HUES64 (cell line): Measurements from ENCODE around the gene MEIS1.

ENCODE experiments used
- H3K27ac ChIP-seq: 2 replicates; pipeline ENCODE4 v1.7.0; 2013; ENCODE audit warnings: low read depth, low read length, inconsistent platforms
- H3K27me3 ChIP-seq: 2 replicates; pipeline ENCODE4 v1.6.1; 2013; ENCODE audit warnings: mild to moderate bottlenecking, low read length; ENCODE audit not compliant: insufficient read depth
- H3K36me3 ChIP-seq: 2 replicates; pipeline ENCODE4 v1.6.1; 2013; ENCODE audit warnings: mild to moderate bottlenecking, low read length; ENCODE audit not compliant: insufficient read depth
- H3K4me1 ChIP-seq: 2 replicates; pipeline ENCODE4 v1.6.1; 2013; ENCODE audit warnings: mild to moderate bottlenecking, low read length, moderate library complexity; ENCODE audit not compliant: insufficient read depth
- H3K4me3 ChIP-seq: 2 replicates; pipeline ENCODE4 v1.5.1; 2013; ENCODE audit warnings: mild to moderate bottlenecking, low read length, moderate library complexity
- H3K9ac ChIP-seq: 2 replicates; pipeline ENCODE4 v1.6.1; 2013; ENCODE audit warnings: mild to moderate bottlenecking, low read depth, low read length
- H3K9me3 ChIP-seq: 2 replicates; pipeline ENCODE4 v1.6.1; 2013; ENCODE audit warnings: low read depth, low read length; ENCODE audit not compliant: insufficient read depth
- WGBS: fragments of 150-250, 120-280 bp; methylation state at CpG from one replicate; pipeline ENCODE4 v1.1.7; 2013; ENCODE audit warnings: missing lambda C conversion rate; 5-methylcytosine and 5-hydroxymethylcytosine counted together

Gene MEIS1

DNA sequence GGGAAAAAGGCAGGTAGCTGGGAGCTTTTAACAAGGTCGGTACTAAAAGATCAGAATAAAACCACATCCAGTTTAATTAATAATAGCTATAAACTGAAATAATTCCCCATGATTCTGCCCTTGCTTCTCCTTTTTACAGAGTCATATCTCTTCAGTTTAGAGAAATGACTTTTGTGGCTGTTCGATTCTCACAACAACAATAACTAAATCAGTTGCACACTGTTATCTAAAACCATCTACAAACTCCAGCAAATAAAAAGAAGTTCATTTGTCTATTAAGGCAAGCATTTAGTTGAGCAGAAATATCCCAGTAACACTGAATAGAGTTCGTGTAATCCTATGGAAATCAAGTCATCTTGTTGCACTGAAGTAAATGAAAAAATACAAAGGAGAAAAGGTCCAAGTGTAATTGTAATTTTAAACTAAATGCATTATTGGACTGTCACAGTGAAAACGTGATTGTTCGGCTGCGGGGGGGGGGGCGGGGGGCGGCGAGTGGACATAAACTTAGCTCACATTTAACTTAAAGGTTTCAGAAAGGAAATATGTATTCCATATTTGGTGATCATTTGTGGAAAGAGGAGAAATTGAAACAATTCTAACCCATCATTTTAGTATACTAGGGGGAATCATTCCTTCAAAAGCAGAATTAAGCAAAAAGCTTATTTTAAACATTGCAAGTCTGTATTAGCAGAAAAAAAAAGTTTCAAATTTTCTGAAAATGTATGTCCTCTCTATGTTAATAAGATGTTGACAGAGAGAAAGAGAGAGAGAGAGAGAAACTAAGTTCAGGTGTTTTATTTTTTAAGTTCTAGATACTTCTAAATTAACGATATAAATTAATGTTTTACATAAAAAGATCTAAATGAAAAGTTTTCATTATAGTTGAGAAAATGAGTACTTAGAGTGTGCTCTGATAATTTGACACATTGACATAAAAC lies 144.5 kb downstream of the MEIS1 start:
- 13% methylated on average over 4 of the region's 10 CpGs for WGBS
- H3K36me3 ChIP-seq: no peaks in the 10 kb centered on the region
- H3K9ac ChIP-seq: no peak overlapping the region
- H3K4me3 ChIP-seq: no peak overlapping the region
- no peak overlapping the region for H3K27ac ChIP-seq
- H3K4me1 ChIP-seq: peaks cover 40% of the 10 kb centered on the region
- H3K27me3 ChIP-seq: peaks cover 91% of the 10 kb centered on the region
- H3K9me3 ChIP-seq: no peaks in the 10 kb centered on the region

GRCh38 chr2:66580166-66581049 lies 145.5 kb downstream of the MEIS1 start:
- WGBS: 2% methylated on average over 5 of the region's 10 CpGs
- peaks cover 100% of the 10 kb centered on the region for H3K27me3 ChIP-seq
- H3K27ac ChIP-seq: no peak overlapping the region
- H3K36me3 ChIP-seq: no peaks in the 10 kb centered on the region
- H3K4me1 ChIP-seq: peaks cover 40% of the 10 kb centered on the region
- H3K9me3 ChIP-seq: no peaks in the 10 kb centered on the region
- H3K9ac ChIP-seq: no peak overlapping the region
- peak overlapping the region; percentile 46 for H3K4me3 ChIP-seq

DNA sequence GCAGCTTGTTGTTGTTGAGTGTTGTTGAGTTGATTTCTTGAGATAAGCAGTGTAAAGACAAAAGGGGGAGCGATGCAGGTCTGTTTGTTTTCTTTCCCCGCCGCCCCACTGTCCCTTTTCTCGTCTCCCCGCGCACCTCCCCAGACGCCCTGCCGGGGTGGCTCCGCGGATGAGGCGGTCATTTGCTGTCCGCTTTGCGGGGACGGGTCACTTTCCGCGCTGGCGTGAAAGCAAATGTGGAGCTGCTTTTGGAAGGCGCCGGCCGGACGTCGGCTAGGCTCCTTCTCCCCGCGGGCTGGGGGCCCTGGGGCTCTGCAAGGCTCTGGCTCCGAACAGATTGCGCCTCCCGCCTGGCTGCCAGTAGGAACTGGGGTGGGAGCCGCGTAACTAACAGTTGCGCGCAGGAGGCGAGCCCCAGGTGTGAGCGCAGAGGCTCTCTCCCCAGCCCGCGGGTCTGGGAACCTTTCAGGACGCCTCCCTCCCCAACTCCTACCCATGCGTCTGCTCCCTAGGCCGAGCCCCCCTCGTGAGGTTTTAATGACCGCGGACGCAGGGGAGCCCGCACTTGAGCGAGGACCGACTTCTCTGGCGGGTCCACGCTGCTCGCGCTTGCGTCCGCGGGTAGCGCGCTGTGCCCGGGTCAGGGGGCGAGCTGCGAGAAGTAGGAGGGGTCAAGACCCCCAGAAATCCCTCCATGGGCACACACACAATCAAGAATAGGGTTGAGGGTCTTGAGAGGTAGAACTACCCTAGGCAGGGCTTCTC lies 146.6 kb downstream of the MEIS1 start:
- H3K27me3 ChIP-seq: peaks cover 95% of the 10 kb centered on the region
- H3K4me3 ChIP-seq: peak overlapping the region; percentile 46
- no peaks in the 10 kb centered on the region for H3K9me3 ChIP-seq
- no peak overlapping the region for H3K9ac ChIP-seq
- no peaks in the 10 kb centered on the region for H3K36me3 ChIP-seq
- H3K4me1 ChIP-seq: peaks cover 40% of the 10 kb centered on the region
- no peak overlapping the region for H3K27ac ChIP-seq
- WGBS: under 1% methylated on average over 57 of the region's 57 CpGs

- H3K27ac ChIP-seq: no peak overlapping the region
- H3K9me3 ChIP-seq: no peaks in the 10 kb centered on the region
- peaks cover 36% of the 10 kb centered on the region for H3K4me1 ChIP-seq
- 3% methylated on average over 31 of the region's 36 CpGs for WGBS
- H3K27me3 ChIP-seq: peaks cover 89% of the 10 kb centered on the region
- peak overlapping the region; percentile 46 for H3K4me3 ChIP-seq
- no peak overlapping the region for H3K9ac ChIP-seq
- no peaks in the 10 kb centered on the region for H3K36me3 ChIP-seq
Measured at GRCh38 chr2:66582104-66582986, 147.4 kb downstream of the MEIS1 start.

DNA sequence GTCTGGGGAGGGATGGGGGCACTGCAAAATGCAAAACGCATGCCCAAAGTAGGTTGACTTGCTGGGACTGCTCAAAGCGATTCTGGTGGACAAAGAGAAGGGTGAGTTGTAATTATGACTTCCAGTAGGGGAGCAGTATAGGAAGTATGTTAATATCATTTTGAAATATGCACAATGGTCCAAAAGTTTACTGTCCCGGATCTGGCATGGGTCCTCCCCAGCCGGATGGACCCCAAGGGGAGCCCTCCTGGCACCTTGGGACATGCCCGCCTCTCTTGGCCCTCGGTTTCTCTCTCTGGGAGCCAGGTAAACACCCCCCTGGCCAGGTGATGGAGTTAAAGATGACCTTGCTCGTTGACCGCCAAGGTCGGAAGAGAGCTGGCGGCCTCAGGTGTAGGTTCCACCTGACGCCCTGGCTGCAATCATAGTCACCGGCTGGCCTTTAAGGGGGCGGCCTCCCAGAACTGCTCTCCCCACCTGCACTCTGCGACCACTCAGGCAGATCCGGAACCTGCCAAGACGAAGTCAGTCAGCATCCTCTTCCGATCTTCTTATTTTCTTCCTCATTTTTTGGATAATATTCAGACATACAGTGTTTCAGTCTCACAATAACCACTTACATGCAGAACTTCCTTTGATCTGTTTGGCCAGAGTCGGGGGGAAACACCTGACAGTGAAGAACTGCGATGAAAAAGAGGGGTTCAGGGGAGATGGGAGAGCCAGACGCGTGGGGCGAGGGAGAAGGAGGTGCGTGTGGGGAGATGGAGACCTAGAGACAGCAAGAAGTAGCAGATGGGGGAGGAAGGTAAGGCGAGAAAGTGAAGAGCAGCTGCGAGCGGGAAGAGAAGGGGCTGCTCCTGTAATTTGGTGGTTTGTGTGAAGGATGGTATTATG lies 148.3 kb downstream of the MEIS1 start:
- Histone ChIP-seq H3K36me3 (no peaks in the 10 kb centered on the region), H3K27ac (no peak overlapping the region), H3K4me3 (no peak overlapping the region; the same call in 1 of the 2 replicates), H3K27me3 (peaks cover 80% of the 10 kb centered on the region), H3K9me3 (no peaks in the 10 kb centered on the region), H3K9ac (no peak overlapping the region), H3K4me1 (peaks cover 33% of the 10 kb centered on the region)
- 8% methylated on average over 26 of the region's 26 CpGs for WGBS

GRCh38 chr2:66583881-66584280 lies 149.0 kb downstream of the MEIS1 start:
- H3K9me3 ChIP-seq: no peaks in the 10 kb centered on the region
- 44% methylated on average over 4 of the region's 5 CpGs for WGBS
- H3K36me3 ChIP-seq: no peaks in the 10 kb centered on the region
- H3K4me3 ChIP-seq: no peak overlapping the region
- H3K27me3 ChIP-seq: peaks cover 74% of the 10 kb centered on the region
- H3K4me1 ChIP-seq: peaks cover 26% of the 10 kb centered on the region
- H3K9ac ChIP-seq: no peak overlapping the region
- no peak overlapping the region for H3K27ac ChIP-seq

- 80% methylated on average over 6 of the region's 6 CpGs for WGBS
- no peak overlapping the region for H3K27ac ChIP-seq
- peaks cover 57% of the 10 kb centered on the region for H3K27me3 ChIP-seq
- peaks cover 21% of the 10 kb centered on the region for H3K4me1 ChIP-seq
- H3K4me3 ChIP-seq: no peak overlapping the region
- H3K9ac ChIP-seq: no peak overlapping the region
- H3K36me3 ChIP-seq: no peaks in the 10 kb centered on the region
- H3K9me3 ChIP-seq: no peaks in the 10 kb centered on the region
Measured at GRCh38 chr2:66585587-66585986, 150.7 kb downstream of the MEIS1 start.

DNA sequence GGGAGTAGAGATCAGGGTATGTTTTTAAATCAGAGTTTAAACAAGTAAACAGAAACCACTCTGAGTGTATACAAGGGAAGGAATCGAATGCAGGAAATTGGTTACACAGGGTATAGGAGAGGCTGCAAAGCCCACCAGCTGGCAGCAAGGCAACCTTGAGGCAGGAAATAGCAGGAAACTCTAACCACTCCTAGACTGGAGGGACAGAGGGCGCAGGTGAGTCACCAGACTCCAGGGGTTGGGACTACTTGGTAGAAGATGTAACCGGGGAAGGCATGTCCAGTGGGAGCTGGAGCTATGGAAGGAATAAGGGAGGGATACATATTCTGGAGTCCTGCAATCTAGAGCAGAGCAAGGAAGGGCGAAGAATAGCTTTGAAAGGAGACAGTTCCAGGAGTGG lies 152.3 kb downstream of the MEIS1 start:
- H3K27me3 ChIP-seq: peaks cover 41% of the 10 kb centered on the region
- H3K36me3 ChIP-seq: no peaks in the 10 kb centered on the region
- H3K27ac ChIP-seq: no peak overlapping the region
- H3K4me1 ChIP-seq: peaks cover 14% of the 10 kb centered on the region; the same call in 1 of the 2 replicates
- H3K9me3 ChIP-seq: no peaks in the 10 kb centered on the region
- no peak overlapping the region for H3K9ac ChIP-seq
- no peak overlapping the region for H3K4me3 ChIP-seq
- WGBS: 42% methylated on average over 3 of the region's 4 CpGs

- no peak overlapping the region for H3K27ac ChIP-seq
- no peak overlapping the region for H3K9ac ChIP-seq
- no peak overlapping the region for H3K4me3 ChIP-seq
- peaks cover 16% of the 10 kb centered on the region for H3K4me1 ChIP-seq
- H3K36me3 ChIP-seq: no peaks in the 10 kb centered on the region
- H3K9me3 ChIP-seq: no peaks in the 10 kb centered on the region; the same call in 1 of the 2 replicates
- H3K27me3 ChIP-seq: no peaks in the 10 kb centered on the region
Measured at GRCh38 chr2:66594001-66594400, 159.1 kb downstream of the MEIS1 start.
